Measurements from ENCODE around the gene LRP4.

LRP4 gene

GRCh38 chr11:46917762-46918082 lies 628 bp downstream of the LRP4 start:
- DNase-seq: no peak

GRCh38 chr11:46917109-46917761 lies 1.1 kb downstream of the LRP4 start:
- DNase-seq: no peak

GRCh38 chr11:46916286-46917108 lies 1.9 kb downstream of the LRP4 start:
- DNase-seq: no peak

- no peak for DNase-seq
Measured at GRCh38 chr11:46914910-46915309, 3.4 kb downstream of the LRP4 start.

- DNase-seq: no peak
Measured at GRCh38 chr11:46914363-46914762, 4.0 kb downstream of the LRP4 start.

GRCh38 chr11:46913484-46913883 lies 4.9 kb downstream of the LRP4 start:
- DNase-seq: no peak

- no peak for DNase-seq
Measured at GRCh38 chr11:46912526-46913150, 5.7 kb downstream of the LRP4 start.

- DNase-seq: no peak
Measured at GRCh38 chr11:46907606-46908005, 10.7 kb downstream of the LRP4 start.

GRCh38 chr11:46906609-46907041 lies 11.7 kb downstream of the LRP4 start:
- DNase-seq: no peak

GRCh38 chr11:46905806-46906205 lies 12.5 kb downstream of the LRP4 start:
- DNase-seq: no peak

GRCh38 chr11:46903846-46904245 lies 14.5 kb downstream of the LRP4 start:
- DNase-seq: no peak

GRCh38 chr11:46902694-46903093 lies 15.7 kb downstream of the LRP4 start:
- no peak for DNase-seq

- no peak for DNase-seq
Measured at GRCh38 chr11:46901156-46901555, 17.2 kb downstream of the LRP4 start.

- DNase-seq: no peak
Measured at GRCh38 chr11:46900091-46900746, 18.1 kb downstream of the LRP4 start.

GRCh38 chr11:46899501-46900025 lies 18.8 kb downstream of the LRP4 start:
- DNase-seq: no peak

GRCh38 chr11:46898396-46899095 lies 19.8 kb downstream of the LRP4 start:
- no peak for DNase-seq

- DNase-seq: no peak
Measured at GRCh38 chr11:46896719-46897406, 21.5 kb downstream of the LRP4 start.

GRCh38 chr11:46895821-46896220 lies 22.5 kb downstream of the LRP4 start:
- no peak for DNase-seq

- DNase-seq: no peak
Measured at GRCh38 chr11:46894961-46895360, 23.4 kb downstream of the LRP4 start.

GRCh38 chr11:46894506-46894905 lies 23.8 kb downstream of the LRP4 start:
- DNase-seq: no peak

- DNase-seq: no peak
Measured at GRCh38 chr11:46892838-46893237, 25.5 kb downstream of the LRP4 start.

GRCh38 chr11:46892109-46892508 lies 26.2 kb downstream of the LRP4 start:
- DNase-seq: no peak

All from activated CD4-positive, alpha-beta T cell treated with anti-CD3 and anti-CD28 coated beads for 1 hour (primary cell).